NCI-H2227 treated with DMSO at 0.1 percent for 48 hours (cell line): ENCODE results near the gene IL9R.
"Not testable (repeated sequence)": the region's sequence is repeated elsewhere in the genome, so short reads cannot be mapped to it uniquely, and the experiment has no call there.

Experiments
- DNase-seq: peaks from one replicate; lab custom pipeline; 2025; lab: John Stamatoyannopoulos, UW

The IL9R gene

DNA sequence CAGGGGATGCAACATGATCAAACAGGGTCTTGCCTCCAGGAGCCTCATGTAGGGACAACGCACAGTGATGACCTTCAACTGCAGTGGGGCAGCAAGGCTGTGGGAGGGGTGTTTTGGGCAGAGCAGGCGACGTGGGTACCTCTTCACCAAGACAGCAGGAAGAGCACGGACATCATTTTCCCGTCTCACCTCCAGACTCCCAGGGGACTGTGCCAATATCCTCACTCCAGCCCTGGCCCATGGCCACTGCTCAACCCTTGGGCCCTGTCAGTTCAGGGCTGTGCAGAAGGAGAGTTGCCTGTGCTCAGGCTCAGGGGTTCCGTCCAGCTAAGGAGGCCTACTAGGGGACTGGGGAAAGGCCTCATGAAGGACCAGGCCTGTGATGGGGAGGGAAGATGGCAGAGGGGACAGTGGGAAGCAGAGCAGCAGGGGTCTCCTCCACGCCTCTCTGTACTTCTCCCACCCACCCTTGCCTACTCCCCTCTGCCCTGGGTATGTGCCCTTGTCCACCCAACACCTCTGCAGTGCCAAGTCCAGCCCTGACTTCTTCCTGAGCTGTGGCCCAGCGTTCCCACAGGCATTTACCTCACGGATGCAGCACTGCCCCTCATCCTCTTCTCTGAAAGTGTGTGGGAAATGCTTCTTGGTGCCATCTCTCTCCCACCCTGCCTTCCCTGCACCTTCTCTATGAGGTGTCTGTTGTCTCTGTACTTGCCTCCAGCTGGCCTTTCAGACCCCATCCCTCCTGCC is 1.4 kb downstream of the IL9R start:
- no peak for DNase-seq

GRCh38 chrX:155999751-156000150 is 2.3 kb downstream of the IL9R start:
- DNase-seq = not testable (repeated sequence)

GRCh38 chrX:156000361-156000926 is 2.9 kb downstream of the IL9R start:
- no peak for DNase-seq

DNA sequence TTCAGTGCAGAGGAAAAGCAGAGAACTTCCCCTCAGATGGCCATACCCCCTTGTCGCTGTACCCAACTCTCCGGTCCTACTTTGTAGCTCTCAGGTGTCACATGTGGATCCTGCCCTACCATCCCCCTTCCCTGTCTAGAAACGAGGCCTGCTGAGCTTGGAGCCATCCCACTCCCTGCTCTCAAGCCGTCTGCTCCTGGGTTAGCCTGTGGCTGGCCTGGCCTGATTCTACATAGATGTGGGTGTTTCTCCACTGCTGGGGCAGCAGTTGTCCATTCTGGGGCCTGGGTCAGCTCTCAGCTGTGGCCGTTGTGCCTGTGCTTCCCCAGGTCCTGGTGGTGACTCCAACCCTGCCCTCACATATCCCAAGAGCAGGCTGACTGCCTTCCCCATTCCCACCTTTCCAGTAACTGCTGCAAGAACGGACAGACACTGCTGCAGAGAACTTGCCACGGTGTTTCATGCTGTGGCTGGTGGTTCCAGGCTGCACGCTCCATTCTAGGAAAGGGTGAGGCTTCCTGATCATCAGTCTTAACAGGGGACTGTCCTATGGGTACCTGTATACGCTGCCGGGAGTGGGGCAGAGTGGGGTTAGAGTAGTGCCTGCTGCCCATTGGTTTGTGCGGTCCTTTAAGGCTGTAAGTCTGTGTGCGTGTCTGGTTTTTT is 3.6 kb downstream of the IL9R start:
- no peak for DNase-seq

GRCh38 chrX:156001667-156002021 is 4.1 kb downstream of the IL9R start:
- DNase-seq = no peak

- no peak for DNase-seq
Observed at GRCh38 chrX:156002507-156002906, 5.0 kb downstream of the IL9R start.

DNA sequence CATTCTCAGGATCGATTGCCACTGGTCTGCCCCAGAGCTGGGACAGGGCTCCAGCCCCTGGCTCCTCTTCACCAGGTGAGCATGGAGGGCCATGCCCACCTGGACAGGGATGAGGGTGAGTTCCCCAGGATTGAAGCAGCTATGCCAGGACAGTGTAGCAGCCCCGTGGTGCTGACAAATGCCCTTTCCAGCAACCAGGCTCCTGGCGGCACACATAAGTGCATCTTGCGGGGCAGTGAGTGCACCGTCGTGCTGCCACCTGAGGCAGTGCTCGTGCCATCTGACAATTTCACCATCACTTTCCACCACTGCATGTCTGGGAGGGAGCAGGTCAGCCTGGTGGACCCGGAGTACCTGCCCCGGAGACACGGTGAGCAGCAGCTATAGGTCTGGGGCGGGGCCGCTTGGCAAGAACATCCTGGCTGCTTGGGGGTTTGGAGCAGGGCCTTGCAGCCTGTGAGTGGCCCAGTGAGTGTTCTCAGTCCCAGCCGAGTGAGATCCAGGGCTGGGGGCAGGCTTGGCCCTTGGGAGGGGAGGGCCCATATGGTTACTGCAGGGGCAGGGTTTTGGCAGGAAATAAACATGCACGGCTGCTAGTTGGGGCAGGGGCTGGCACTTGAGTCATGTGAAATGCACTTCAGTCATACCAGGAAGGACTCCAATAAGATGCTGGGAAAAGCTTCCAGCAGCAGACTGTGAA is 6.1 kb downstream of the IL9R start:
- no peak for DNase-seq

- no peak for DNase-seq
Observed at GRCh38 chrX:156004256-156004655, 6.8 kb downstream of the IL9R start.

GRCh38 chrX:156004740-156005139 is 7.2 kb downstream of the IL9R start:
- DNase-seq = no peak

DNA sequence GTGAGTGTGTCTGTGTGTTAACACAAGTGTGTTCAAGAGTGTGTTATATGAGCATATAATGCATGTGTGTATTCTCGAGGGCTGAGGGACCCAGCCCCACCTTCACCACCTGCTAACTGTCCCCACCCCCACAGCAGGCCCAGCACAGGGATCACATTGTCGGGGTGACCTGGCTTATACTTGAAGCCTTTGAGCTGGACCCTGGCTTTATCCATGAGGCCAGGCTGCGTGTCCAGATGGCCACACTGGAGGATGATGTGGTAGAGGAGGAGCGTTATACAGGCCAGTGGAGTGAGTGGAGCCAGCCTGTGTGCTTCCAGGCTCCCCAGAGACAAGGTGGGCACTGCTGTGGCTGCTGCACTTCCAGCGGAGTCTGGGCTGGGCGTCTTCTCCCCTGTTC is 7.6 kb downstream of the IL9R start:
- DNase-seq = no peak

DNA sequence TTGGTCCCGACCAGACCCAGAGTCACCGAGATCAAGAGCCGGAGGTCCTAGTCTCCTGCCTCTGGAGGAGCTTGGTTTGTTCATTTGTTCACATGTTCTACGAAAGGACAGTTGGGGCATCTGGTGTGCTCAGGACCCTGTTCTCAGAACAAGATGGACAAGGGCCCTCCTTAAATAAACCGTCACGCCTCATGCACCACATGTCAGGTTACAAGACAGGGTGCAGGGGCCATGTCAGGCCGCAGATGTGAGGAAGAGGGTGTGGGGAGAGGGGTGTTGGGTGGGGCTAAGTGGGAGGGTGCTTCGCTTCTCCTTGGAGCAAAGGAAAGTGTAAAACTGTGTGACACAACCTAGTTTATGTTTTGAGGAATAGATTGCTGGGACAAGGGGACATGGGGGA is 9.0 kb downstream of the IL9R start:
- not testable (repeated sequence) for DNase-seq

DNA sequence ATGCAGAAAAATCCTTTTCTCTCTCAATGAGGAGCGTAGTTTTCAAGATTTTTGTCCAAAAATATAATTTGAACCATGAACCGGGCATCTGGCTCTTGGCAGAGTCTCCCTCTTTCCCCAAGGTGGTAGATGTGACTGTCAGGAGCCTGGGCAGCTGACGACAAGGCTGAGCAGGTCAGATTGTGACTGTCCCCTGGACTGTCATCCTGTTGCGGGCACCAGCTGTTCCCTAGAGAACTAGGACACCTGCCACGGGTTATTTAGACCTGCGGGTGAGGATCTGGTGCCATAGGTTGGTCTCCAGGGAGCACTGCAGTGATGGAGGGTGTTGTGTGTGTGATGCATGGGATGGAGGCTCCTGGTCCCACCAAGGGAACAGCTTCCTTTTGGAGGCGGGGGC is 10.9 kb downstream of the IL9R start:
- not testable (repeated sequence) for DNase-seq

DNA sequence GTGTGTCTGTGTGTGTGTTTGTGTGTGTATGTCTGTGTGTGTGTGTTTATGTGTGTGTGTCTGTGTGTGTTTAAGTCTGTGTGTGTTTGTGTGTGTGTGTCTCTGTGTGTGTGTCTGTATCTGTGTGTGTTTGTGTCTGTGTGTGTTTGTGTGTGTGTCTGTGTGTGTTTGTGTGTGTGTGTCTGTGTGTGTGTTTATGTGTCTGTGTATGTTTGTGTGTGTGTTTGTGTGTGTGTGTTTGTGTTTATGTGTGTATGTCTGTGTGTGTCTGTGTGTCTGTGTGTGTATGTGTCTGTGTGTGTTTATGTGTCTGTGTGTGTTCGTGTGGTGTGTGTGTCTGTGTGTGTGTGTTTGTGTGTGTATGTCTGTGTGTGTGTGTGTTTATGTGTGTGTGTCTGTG is 11.4 kb downstream of the IL9R start:
- DNase-seq = no peak

DNA sequence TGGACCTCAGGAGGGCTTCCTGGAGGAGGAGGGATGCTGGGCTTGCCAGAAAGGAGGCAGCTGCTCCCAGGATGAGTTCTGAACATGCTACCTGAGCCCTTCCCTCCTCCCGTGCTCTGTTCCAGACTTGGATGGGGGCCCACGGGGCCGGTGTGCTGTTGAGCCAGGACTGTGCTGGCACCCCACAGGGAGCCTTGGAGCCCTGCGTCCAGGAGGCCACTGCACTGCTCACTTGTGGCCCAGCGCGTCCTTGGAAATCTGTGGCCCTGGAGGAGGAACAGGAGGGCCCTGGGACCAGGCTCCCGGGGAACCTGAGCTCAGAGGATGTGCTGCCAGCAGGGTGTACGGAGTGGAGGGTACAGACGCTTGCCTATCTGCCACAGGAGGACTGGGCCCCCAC is 12.2 kb downstream of the IL9R start:
- not testable (repeated sequence) for DNase-seq

DNA sequence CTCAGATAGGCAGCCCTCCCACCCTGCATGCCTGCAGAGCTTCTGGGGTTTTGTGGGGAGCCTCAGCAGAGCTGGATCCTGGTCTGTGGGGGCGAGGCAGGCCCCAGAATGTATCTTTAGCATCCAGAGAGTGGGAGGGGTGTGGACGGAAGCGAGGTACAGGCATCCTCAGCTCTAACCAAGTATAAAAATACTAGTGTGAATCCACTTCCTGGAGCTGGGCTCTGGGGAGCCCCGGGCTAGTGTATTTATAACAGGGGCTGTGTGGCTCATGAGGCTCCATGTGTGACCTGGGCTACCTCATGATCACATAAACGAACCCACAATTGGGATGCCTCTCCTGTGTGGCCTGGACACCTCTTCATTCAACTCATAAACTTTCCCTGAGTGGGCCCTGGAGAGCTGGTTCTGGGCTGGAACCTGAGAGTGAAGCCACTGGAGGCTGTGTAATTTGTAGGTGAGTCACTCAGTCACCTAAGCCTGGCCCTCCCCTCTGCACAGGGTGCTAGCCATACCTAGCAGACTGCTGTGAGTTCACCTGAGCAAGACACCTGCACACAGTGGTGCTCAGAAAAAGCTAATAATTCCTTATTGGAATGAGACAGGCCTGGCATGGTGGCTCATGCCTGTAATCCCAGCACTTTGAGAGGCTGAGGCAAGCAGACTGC is 15.9 kb downstream of the IL9R start:
- not testable (repeated sequence) for DNase-seq

- not testable (repeated sequence) for DNase-seq
Observed at GRCh38 chrX:156019846-156020245, 22.4 kb downstream of the IL9R start.

DNA sequence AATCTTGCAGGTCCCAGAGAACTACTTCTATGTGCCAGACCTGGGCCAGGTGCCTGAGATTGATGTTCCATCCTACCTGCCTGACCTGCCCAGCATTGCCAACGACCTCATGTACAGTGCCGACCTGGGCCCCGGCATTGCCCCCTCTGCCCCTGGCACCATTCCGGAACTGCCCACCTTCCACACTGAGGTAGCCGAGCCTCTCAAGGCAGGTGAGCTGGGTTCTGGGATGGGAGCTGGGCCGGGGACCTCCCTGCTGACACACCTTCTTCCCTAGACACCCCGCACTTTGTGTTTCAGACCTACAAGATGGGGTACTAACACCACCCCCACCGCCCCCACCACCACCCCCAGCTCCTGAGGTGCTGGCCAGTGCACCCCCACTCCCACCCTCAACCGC is 25.5 kb downstream of the IL9R start:
- not testable (repeated sequence) for DNase-seq

- not testable (repeated sequence) for DNase-seq
Observed at GRCh38 chrX:156024949-156025492, 27.5 kb downstream of the IL9R start.

- not testable (repeated sequence) for DNase-seq
Observed at GRCh38 chrX:156028653-156029237, 31.2 kb downstream of the IL9R start.

- not testable (repeated sequence) for DNase-seq
Observed at GRCh38 chrX:156029296-156029695, 31.8 kb downstream of the IL9R start.

GRCh38 chrX:156029707-156030442 is 32.4 kb downstream of the IL9R start:
- DNase-seq = not testable (repeated sequence)
